Measurements from ENCODE around the gene CDC20B.
"Not testable (repeated sequence)": the region's sequence is repeated elsewhere in the genome, so short reads cannot be mapped to it uniquely, and the experiment has no call there.

The CDC20B gene

GRCh38 chr5:55108661-55109060 is 64.3 kb downstream of the CDC20B start:
- DNase-seq (ENCODE audit: extremely low spot score, insufficient read length, low read depth), result no peak
- FAIRE-seq, result no peak

GRCh38 chr5:55105976-55106375 is 67.0 kb downstream of the CDC20B start:
- not testable (repeated sequence) for FAIRE-seq

GRCh38 chr5:55104946-55105701 is 67.9 kb downstream of the CDC20B start:
- no peak for FAIRE-seq
- no peak for DNase-seq (ENCODE audit: extremely low spot score, insufficient read length, low read depth)

More at GRCh38 chr5:55105976-55106375, 67.0 kb downstream of the CDC20B start:
- not testable (repeated sequence) for DNase-seq (ENCODE audit: extremely low spot score, insufficient read length, low read depth)

DNA sequence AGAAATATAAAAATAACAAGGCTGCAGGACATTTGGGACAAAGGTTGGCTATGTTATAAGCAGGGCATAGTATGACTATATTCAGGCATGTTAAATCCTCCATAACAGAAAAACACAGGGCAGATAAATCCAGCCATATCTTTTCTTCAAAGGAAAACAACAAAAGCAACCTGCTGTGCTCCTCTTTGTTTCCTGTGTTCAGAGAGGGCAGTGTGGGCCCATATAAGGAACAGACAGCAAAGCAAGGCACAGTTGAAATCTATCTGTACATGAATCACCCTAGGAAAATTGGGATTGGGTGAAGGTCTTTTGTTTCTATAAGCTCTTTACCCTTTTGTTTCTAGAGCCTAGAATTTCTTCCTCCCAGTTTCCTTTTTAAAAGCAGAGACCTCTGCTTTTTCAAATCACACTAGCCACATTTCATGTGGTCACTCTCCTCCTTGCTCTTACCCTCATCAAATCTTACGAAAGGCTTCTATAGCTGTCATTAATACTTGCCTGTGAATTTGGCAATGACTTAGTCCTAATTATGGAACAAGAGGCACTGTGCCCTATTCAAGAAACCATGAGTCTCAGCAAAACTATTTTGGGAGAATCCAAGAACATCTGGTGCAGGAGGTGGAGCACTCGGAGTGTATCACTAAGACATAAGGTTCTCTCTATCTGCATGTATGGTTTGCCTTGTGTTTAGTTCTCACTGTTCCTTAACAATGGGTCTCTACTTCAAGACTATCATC is 68.8 kb downstream of the CDC20B start:
- FAIRE-seq (no peak), DNase-seq (ENCODE audit: extremely low spot score, insufficient read length, low read depth) (no peak)

DNA sequence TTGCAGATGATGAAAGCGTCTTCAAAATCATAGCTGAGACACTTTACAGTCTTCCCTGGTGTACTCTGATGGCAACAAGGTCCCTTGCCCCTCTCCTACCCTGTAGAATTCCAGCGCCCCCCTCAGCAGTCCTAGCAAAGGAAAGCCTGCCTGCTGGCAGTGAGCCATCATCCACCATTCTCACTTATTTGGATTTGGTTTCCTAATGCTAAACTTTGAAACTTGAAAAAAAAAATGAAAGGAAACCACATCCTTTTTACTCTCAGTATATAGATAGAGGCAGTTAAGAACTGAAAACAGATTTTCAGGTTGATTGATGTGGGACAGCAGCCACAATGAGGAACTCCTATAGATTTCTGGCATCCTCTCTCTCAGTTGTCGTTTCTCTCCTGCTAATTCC is 70.6 kb downstream of the CDC20B start, which contains the start of gene GZMA:
Gene GZMA (plus strand): TSS at position 299 of the 400 bp plus-strand sequence. CDS start 37 bp downstream, at position 336.
- FAIRE-seq, result no peak
- no peak for DNase-seq (ENCODE audit: extremely low spot score, insufficient read length, low read depth)

DNA sequence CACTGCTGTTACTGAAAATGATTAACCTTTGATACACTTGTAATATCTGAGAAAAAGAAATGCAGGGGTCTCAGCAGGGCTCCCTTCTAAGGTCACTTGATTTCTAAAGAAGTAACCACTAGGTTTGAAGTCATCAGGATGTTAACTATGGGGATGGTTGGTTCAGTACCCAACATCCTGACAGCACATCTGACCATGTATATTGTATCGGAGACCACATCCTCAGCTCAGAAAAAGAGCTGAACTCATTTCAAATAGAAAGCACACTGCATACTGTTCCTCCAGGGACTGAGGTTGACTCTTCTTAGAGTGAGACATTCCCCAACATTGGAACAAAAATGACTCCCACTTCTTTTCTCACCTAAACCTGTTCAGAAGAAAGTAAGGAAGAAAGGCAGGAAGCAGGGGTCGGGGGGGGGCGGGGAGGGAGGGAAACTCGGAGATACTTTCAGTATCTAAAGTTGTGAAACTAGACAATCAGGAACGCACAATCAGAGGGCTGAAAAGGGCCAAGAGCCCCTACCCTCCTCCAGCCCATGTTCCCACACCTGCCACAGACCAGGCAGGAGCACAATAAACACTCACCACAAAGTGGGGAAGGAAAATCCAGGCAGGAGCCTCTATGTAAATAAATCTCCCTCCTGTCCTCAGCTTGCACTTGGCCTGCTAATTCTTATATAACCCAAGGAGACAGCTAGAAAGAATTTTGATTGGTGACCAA is 71.3 kb downstream of the CDC20B start:
- FAIRE-seq (no peak), DNase-seq (ENCODE audit: extremely low spot score, insufficient read length, low read depth) (no peak)

- DNase-seq (ENCODE audit: extremely low spot score, insufficient read length, low read depth); FAIRE-seq: not testable (repeated sequence)
Measured at GRCh38 chr5:55101148-55101547, 71.8 kb downstream of the CDC20B start.

DNA sequence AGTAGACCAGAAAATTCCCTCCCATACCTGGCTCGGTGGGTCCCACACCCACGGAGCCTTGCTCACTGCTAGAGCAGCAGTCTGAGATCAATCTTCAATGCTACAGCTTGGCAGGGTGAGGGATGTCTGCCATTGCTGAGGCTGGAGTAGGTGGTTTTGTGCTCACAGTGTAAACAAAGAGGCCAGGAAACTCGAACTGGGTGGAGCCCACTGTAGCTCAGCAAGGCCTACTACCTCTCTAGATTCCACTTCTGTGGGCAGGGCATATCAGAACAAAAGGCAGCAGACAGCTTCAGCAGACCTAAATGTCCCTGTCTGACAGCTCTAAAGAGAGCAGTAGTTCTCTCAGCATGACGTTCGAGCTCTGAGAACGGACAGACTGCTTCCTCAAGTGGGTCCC is 76.1 kb downstream of the CDC20B start:
- DNase-seq (ENCODE audit: extremely low spot score, insufficient read length, low read depth) (no peak), FAIRE-seq (no peak)

GRCh38 chr5:55096182-55096581 is 76.8 kb downstream of the CDC20B start:
- DNase-seq (ENCODE audit: extremely low spot score, insufficient read length, low read depth) (no peak), FAIRE-seq (no peak)

- DNase-seq (ENCODE audit: extremely low spot score, insufficient read length, low read depth); FAIRE-seq: not testable (repeated sequence)
Measured at GRCh38 chr5:55091011-55091410, 82.0 kb downstream of the CDC20B start.

DNA sequence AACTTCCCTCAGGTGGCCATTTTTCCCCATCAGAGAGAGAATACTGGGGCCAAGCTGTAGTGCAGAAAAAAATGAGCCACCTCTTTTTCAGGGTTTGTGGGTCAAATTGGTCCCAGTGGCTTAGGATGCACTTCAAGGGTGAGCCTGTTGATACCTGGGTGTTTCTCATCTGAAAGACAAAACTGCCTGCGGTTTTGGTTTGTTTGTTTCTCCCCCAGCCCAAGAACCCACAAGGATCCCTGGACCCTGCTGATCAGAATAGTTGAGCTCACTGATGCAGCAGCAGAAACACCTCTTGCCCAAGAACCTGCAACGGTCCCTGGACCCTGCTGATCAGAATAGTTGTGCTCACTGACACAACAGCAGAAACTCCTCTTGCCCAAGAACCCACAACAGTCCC is 83.7 kb downstream of the CDC20B start:
- DNase-seq (ENCODE audit: extremely low spot score, insufficient read length, low read depth); FAIRE-seq: not testable (repeated sequence)

DNA sequence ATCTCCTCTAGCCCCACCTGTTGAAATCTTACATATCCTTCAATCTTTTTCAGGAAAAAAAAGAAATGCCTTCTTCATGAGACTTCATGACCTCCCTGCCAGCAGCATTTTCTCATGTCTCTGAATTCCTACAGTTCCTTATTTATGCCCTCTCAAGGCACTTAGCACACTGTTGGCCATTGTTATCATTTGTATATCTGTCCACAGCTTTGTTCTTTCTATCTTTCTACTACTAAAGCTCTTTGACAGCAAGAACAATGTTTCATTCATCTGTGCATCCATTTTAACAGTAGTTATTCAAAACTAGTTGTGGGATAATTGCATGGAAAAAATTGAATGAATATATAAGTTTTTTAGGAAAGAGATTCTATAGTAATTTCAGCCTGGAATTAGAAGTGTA is 91.4 kb downstream of the CDC20B start:
- no peak for FAIRE-seq
- no peak for DNase-seq (ENCODE audit: extremely low spot score, insufficient read length, low read depth)

GRCh38 chr5:55073211-55073610 is 99.8 kb downstream of the CDC20B start:
- DNase-seq (ENCODE audit: extremely low spot score, insufficient read length, low read depth) (no peak), FAIRE-seq (no peak)

GRCh38 chr5:55072666-55073065 is 100.3 kb downstream of the CDC20B start:
- FAIRE-seq (no peak), DNase-seq (ENCODE audit: extremely low spot score, insufficient read length, low read depth) (no peak)

DNA sequence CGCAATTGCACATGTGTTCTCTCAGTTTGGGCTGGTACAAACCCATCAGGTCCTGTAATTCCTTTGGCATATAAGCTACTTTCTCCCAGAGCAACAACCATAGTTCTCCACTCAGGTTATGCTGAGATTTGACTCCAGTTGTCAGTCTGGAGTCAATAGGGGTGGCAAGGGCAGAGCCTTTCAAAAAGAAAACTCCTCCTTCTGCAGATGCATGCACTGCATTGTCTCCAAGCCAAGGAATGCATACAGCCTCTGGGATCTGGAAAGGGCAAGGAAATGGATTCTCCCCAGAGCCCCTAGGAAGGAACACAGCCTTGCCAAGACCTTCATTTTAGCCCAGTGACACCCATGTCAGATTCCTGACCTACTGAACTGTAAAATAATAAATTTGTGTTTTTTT is 101.6 kb downstream of the CDC20B start:
- FAIRE-seq (no peak), DNase-seq (ENCODE audit: extremely low spot score, insufficient read length, low read depth) (no peak)

DNA sequence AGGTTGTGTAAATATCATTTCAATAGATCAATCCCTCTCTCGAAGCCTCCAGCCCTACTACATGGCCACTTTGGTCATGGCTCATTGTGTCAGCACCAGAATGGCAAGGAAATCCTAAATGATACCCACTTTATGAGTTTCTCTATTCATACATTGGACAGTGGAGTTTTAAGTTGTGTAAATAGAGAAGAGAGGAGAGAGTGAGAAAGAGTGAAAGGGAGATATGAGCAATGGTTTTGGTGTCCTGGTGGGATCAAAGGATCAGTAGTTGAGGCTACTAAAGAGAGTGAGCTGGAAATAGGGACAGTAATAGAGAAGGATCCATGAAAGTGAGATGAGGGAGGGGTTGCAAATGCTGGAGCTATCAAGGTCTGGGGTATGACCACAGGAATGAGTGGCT is 102.0 kb downstream of the CDC20B start:
- DNase-seq (ENCODE audit: extremely low spot score, insufficient read length, low read depth), result no peak
- no peak for FAIRE-seq

- DNase-seq (ENCODE audit: extremely low spot score, insufficient read length, low read depth) (no peak), FAIRE-seq (no peak)
Measured at GRCh38 chr5:55066277-55066676, 106.7 kb downstream of the CDC20B start.

DNA sequence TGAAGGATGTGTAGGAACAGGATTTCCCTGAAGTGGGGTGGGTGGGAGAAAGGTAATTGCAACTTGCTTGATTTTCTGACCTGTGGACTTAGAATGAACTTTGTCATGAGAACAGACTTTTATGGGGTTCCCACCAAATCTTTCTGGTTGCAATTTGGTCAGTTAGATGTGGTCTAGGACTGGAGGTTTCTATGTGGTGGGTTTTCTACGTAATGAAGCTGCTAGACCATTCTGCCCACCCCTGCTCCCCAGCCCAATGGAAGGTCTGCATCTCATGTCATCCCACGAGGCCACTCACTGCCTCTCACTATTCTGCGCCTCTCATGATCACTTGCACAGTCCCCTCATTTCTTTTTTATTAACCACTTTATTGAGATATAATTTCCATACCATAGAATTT is 108.5 kb downstream of the CDC20B start:
- FAIRE-seq (no peak), DNase-seq (ENCODE audit: extremely low spot score, insufficient read length, low read depth) (no peak)

- FAIRE-seq (no peak), DNase-seq (ENCODE audit: extremely low spot score, insufficient read length, low read depth) (no peak)
Measured at GRCh38 chr5:55063899-55064298, 109.1 kb downstream of the CDC20B start.

DNA sequence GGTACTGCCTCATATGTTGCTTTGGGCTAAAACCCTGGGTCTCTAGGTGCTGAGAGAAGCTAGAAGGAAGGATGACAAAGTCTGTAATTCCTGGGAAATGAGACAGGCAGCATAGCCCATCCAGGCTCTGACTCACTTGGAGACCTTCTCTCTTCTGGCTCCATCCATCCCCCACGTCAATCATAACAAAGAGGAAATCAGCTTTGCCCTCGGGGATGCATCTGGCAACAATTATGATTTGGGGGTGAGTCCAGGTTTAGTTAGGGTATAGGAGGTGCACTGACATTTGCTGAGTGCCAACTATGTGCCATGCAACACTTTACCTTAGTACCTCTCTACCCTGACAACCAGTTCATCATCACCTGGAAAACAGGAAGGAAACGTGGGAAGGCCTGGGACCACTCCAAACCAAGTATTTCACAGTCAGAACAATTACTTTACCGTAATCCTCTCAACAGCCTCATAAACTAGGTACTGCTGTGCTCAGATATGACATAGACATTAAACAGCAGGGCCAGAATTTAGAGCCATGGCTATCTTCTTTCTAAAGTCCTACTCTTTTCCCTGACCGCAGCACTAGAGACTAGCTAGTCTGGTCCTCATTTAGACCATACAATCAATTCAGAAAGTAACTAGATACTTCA is 109.6 kb downstream of the CDC20B start:
- DNase-seq (ENCODE audit: extremely low spot score, insufficient read length, low read depth) (no peak), FAIRE-seq (no peak)

Data from GM18507 (cell line).